Gastrocnemius medialis (tissue), 4 donors: ENCODE measurements around the gene NOXO1. TPM values are rescaled to one million over a fixed set of nuclear protein-coding genes. Genes with fewer than 3 reads are reported as not detected.

ENCODE experiments used
- ATAC-seq, 2 donors: fragments of 150-250 bp; one replicate each; pipeline ENCODE4 v1.9.1; 2016
- DNase-seq, 2 donors: peaks; one replicate each; pipeline ENCODE4 v3.0.0-alpha.2; 2019
- H3K27ac ChIP-seq, 4 donors: fragments of 200-600 bp; sonication (generic); 1 replicate in 1 of 4; 2 replicates in 3 of 4; pipeline ENCODE4 v1.5.1; 2016 to 2018; ENCODE audit warnings: mild to moderate bottlenecking in 2 of 4, moderate library complexity in 1 of 4
- H3K27me3 ChIP-seq, 3 donors: fragments of 200-600 bp; sonication (generic) in 2 of 3; 1 replicate in 1 of 3; 2 replicates in 2 of 3; pipeline versions ENCODE4 v1.5.1 to v1.6.0; 2016 to 2019; ENCODE audit warnings: mild to moderate bottlenecking in 1 of 3, moderate library complexity in 1 of 3
- H3K36me3 ChIP-seq, 2 donors: fragments of 200-600 bp; sonication (generic) in 1 of 2; one replicate each; pipeline ENCODE4 v1.5.1; 2017 to 2018
- H3K4me1 ChIP-seq, 2 donors: fragments of 200-600 bp; sonication (generic) in 1 of 2; one replicate each; pipeline ENCODE4 v1.5.1; 2016 to 2017; ENCODE audit warnings: mild to moderate bottlenecking in 2 of 2
- H3K4me3 ChIP-seq, 4 donors: fragments of 200-600 bp; sonication (generic) in 3 of 4; 1 replicate in 1 of 4; 2 replicates in 3 of 4; pipeline ENCODE4 v1.5.1; 2016 to 2019; ENCODE audit warnings: mild to moderate bottlenecking in 2 of 4
- H3K9me3 ChIP-seq, 3 donors: fragments of 200-600 bp; sonication (generic) in 2 of 3; 1 replicate in 1 of 3; 2 replicates in 2 of 3; pipeline ENCODE4 v1.5.1; 2016 to 2019
- CTCF ChIP-seq, 5 experiments: fragments of 450-650 bp in 3 of 5; fragments of 200-600 bp in 2 of 5; sonication (generic) in 2 of 5; IDR thresholded peaks in 4 of 5; conservative IDR thresholded peaks in 1 of 5; 1 replicate in 4 of 5; 2 replicates in 1 of 5; pipeline ENCODE4 v1.5.1; 2016 to 2019; ENCODE audit warnings: antibody characterized with exemption in 5 of 5, mild to moderate bottlenecking in 3 of 5, moderate library complexity in 3 of 5
- POLR2A ChIP-seq, 2 donors: fragments of 450-650 bp; IDR thresholded peaks; one replicate each; pipeline ENCODE4 v1.6.1; 2017; ENCODE audit warnings: antibody characterized with exemption in 2 of 2, mild to moderate bottlenecking in 2 of 2, moderate library complexity in 2 of 2
- in situ Hi-C, 4 donors: fragments of 200-750 bp; cut with MboI; loops; one replicate each; pipeline versions ENCODE4 v1.15.0 to v1.8.0; 2017; ENCODE audit warnings: low sequenced_read_pairs in 4 of 4
- intact Hi-C: fragments of 100-400 bp; cut with DNase I; formaldehyde crosslinking; loops from one replicate; pipeline ENCODE4 v1.15.1; 2023; ENCODE audit warnings: low total_unique reads
- total RNA-seq, 4 donors: library from RNA; depleted of rRNA; stranded (reverse); fragments of >200 nt; gene quantifications; one replicate each; pipeline versions ENCODE4 v1.1.0 to v1.2.3, GENCODE V29; 2016

The NOXO1 gene
- total RNA-seq, 4 donors from 2014 or later, result 0.33 to 0.46 TPM; not detected in 2

GRCh38 chr16:2028146-2028545 lies 46.9 kb upstream of the NOXO1 start:
- TF ChIP-seq CTCF (IDR thresholded peaks at IDR 0.05 in 4 of 5, conservative IDR thresholded peaks at IDR 0.05 in 1 of 5) (no peak), POLR2A (IDR thresholded peaks at IDR 0.05) (no peak)
- in situ Hi-C loops, result no loop called here

DNA sequence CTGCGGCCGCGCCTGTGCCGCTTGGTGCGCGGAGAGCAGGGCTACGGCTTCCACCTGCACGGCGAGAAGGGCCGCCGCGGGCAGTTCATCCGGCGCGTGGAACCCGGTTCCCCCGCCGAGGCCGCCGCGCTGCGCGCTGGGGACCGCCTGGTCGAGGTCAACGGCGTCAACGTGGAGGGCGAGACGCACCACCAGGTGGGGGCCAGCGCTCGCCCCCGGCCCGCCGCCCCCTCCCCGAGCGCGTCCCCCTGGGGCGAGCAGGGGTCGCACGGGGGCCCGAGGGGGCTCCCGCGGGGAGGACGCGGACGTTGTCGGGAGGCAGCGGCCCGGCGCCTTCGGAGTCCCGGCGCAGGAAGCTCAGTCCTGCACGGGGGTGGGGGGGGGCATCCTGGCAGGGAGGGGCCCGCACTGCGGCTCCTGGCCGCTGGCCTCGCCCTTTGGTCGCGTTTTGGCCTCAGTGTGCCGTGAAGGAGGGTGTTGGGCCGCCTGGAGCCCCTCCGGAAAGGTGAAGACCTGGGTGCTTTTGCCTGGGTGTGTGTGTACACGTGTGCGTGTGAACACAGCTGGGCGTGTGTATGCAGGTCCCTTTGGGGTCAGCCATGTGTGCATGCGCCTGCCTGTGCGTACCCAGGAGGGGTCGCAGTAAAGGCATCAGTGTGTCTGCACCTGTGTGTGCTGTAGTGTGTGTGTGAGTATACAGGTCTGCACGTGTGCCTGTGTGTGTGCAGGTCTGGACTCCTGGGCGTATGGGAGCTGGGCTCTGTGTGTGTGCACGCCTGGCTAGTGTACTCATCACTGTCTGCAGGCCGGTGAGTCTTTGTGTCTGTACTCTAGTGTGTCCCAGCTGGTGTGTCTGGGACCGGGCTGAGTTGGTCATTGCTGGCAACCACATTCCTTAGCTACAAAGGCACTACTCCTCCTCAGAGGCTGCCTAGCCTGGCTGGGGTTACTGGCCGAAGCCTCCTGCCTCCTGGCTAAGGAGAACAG lies 46.0 kb upstream of the NOXO1 start:
- DNase-seq, result no peak
- in situ Hi-C loops (no loop called here), intact Hi-C loops (no loop called here)
- TF ChIP-seq POLR2A (IDR thresholded peaks at IDR 0.05) (no peak), CTCF (IDR thresholded peaks at IDR 0.05 in 4 of 5, conservative IDR thresholded peaks at IDR 0.05 in 1 of 5) (no peak)
- no peak for ATAC-seq
- H3K36me3 ChIP-seq, result no peaks in the 10 kb centered on the region
- H3K4me3 ChIP-seq, result peak overlapping the region; percentile 50 to 76 (median 65)
- no peaks in the 10 kb centered on the region for H3K9me3 ChIP-seq
- H3K27me3 ChIP-seq, result no peaks in the 10 kb centered on the region
- H3K27ac ChIP-seq, result peak overlapping the region in 3 of 4 donors; percentile 68 to 76 (median 72)
- peaks cover 0 to 14% of the 10 kb centered on the region in 2 donors for H3K4me1 ChIP-seq

More at GRCh38 chr16:2028146-2028545, 46.9 kb upstream of the NOXO1 start:
- ATAC-seq, result no peak
- DNase-seq, result no peak
- H3K4me3 ChIP-seq, result peak overlapping the region; percentile 50 to 76 (median 65)
- H3K36me3 ChIP-seq, result no peaks in the 10 kb centered on the region
- intact Hi-C loops, result no loop called here
- H3K27me3 ChIP-seq, result no peaks in the 10 kb centered on the region
- H3K27ac ChIP-seq, result peak overlapping the region in 3 of 4 donors; percentile 39 to 68 (median 49)
- H3K9me3 ChIP-seq, result no peaks in the 10 kb centered on the region
- H3K4me1 ChIP-seq, result peaks cover 0 to 18% of the 10 kb centered on the region in 2 donors

- no peak for DNase-seq
- Histone ChIP-seq H3K36me3 (no peaks in the 10 kb centered on the region), H3K9me3 (no peaks in the 10 kb centered on the region), H3K4me1 (peaks cover 0 to 10% of the 10 kb centered on the region in 2 donors), H3K27me3 (peaks cover 3 to 5% (median 4%) of the 10 kb centered on the region in 3 donors), H3K4me3 (peak within 1 kb of the TSS; percentile 50 to 76 (median 65)), H3K27ac (peak within 1 kb of the TSS; percentile 14 to 77 (median 76))
- ATAC-seq, result peak; percentile 36 to 42
- intact Hi-C loops, result no loop called here
- in situ Hi-C loops, result no loop called here
- TF ChIP-seq CTCF (IDR thresholded peaks at IDR 0.05 in 4 of 5, conservative IDR thresholded peaks at IDR 0.05 in 1 of 5), result no peak
These were observed 45.3 kb upstream of the NOXO1 start, which contains the start of gene NHERF2 for GRCh38 chr16:2026461-2027023. NHERF2 (plus strand) TSS chr16:2026902; CDS start chr16:2027006, 104 bp downstream.

DNA sequence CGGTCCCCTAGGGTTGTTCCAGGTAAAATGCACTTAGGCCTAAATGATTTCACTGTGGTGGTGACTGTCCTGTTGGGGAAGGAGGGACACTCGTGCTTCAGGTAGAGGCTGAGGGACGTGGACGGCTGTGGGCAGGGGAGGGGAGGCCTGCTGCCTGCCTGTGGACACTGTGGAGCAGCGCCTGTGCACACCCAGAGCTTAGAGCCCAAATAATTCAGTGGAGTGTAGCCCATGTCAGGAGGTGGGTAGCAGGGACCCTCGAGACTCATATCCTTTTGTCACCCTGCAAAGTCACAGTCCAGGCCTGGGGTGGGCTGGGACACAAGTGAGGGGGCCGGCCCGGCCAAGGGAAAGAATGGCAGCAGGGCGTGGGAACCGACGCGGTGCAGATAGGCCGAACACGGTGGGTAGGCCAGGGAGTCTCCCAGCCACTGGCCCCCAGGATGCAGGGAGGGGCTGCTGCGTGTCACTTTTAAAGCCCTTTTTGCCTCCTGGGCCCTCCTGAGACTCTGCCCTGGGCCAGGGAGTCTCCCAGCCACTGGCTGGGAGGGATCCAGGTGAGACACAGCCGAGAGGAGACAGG lies 44.7 kb upstream of the NOXO1 start:
- Histone ChIP-seq H3K27ac (peak overlapping the region; percentile 14 to 77 (median 76)), H3K27me3 (peaks cover 9 to 10% (median 9%) of the 10 kb centered on the region in 3 donors), H3K4me3 (peak overlapping the region; percentile 34 to 62 (median 58)), H3K9me3 (no peaks in the 10 kb centered on the region), H3K4me1 (peaks cover 0 to 10% of the 10 kb centered on the region in 2 donors), H3K36me3 (no peaks in the 10 kb centered on the region)
- intact Hi-C loops (no loop called here), in situ Hi-C loops (no loop called here)
- TF ChIP-seq POLR2A (IDR thresholded peaks at IDR 0.05), result no peak
- TF ChIP-seq CTCF (IDR thresholded peaks at IDR 0.05 in 4 of 5, conservative IDR thresholded peaks at IDR 0.05 in 1 of 5), result no peak
- no peak for DNase-seq
- ATAC-seq, result no peak
